HG02763 (cell line): ENCODE data around the gene TTC8.
"Not testable (repeated sequence)": the region's sequence is repeated elsewhere in the genome, so short reads cannot be mapped to it uniquely, and the experiment has no call there.

Source experiments
- ATAC-seq: cut with Tn5 transposase; IDR thresholded peaks from one replicate; pipeline ENCODE4 v1.9.1; 2021; ENCODE audit warnings: mild to moderate bottlenecking, moderate library complexity; ENCODE audit not compliant: unreplicated experiment

TTC8 gene

GRCh38 chr14:88823968-88824313 lies 510 bp upstream of the TTC8 start:
- ATAC-seq: no peak

- no peak for ATAC-seq
These were observed 617 bp downstream of the TTC8 start for GRCh38 chr14:88825078-88825458.

DNA sequence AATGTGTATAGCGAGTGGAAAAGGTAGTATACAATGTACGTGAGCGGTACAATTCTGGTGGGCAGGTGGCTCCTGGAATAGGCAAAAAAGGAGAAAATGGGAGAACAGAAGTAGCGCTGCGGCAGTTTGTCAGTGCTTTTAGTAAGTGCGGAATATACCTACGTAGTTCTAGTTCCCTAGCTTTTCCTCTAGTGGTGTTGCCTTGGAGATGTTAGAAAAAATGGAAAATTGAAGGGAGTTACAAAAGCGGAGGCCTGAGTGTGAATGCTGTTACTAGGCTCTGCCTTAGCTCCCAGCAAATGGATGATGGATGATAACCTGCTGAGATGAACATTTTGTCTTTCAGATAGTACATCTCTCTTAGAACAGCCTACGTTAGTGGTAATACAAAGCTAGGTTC lies 1.1 kb downstream of the TTC8 start:
- ATAC-seq: no peak

- no peak for ATAC-seq
These were observed 4.7 kb downstream of the TTC8 start for GRCh38 chr14:88829188-88829587.

DNA sequence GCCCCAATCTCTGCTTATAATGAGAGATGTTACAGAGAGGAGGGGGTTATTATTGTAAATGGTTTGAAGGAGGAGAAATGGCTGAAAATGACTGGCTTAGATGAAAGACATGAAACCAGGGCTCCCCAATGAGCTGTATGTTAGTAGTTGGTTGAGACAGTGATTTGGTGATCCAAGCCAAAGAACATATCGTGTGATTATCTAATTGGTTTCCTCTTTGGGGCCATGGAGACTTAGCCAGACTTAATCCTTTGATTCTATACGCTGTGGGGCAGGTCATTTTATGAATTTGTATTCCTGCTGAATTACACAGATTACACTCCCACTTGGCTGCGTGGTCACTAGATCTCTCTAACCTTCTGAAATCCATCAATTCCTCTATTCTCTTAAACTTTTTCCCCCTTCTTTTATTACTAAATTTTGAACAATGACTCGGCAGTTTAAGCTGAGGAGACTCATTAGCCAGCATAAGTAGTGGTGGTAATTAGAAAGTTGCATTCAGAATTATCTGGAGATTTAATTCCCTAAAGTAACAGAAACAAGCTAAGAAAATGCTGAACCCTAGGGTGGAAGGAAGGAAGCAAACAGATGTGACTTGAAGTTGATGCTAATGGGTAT lies 5.3 kb downstream of the TTC8 start:
- ATAC-seq: no peak

DNA sequence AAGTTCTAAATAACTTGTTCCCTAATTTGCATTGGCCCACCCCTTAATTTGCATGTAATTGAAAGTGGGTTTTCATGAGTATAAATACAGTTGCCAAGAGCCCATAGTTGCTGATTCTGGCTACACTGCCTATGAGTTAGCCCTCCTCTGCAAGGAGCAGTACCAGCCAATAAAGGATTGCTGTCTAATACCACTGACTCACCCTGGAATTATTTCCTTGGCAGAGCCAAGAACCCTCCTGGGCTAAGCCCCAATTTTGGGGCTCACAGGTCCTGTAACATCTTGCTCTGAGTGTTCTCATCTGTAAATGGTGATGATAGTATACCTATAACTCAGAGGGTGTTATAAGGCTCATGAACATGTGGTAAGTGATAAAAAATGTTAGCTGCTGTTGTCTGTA lies 6.8 kb downstream of the TTC8 start:
- no peak for ATAC-seq

DNA sequence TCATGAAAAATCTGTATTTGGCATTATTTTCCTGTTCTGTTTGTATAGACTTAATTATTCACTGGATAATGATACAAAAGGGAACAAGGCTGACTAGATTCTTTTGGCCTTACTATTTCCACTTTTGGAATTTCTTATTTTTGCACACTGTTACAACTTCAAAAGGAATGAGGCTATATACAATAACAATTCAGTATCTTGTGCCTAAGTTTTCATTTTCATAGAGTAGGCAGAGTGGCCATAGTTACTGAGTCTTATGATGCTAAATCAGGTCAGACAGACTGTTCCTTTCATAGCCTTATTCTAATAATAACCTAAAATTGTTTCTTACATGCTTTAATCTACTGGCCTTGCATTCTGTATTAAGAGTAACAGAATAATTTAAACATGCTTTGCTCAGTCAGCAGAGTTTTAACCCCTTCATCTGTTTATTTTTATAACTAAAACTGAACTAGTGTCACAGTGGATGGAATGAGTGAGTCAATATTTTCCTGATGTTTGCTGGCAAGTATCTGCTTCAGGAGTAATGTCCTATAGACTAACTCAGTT lies 10.5 kb downstream of the TTC8 start:
- ATAC-seq: no peak

GRCh38 chr14:88835661-88836060 lies 11.2 kb downstream of the TTC8 start:
- ATAC-seq: no peak

GRCh38 chr14:88837495-88837894 lies 13.0 kb downstream of the TTC8 start:
- no peak for ATAC-seq

DNA sequence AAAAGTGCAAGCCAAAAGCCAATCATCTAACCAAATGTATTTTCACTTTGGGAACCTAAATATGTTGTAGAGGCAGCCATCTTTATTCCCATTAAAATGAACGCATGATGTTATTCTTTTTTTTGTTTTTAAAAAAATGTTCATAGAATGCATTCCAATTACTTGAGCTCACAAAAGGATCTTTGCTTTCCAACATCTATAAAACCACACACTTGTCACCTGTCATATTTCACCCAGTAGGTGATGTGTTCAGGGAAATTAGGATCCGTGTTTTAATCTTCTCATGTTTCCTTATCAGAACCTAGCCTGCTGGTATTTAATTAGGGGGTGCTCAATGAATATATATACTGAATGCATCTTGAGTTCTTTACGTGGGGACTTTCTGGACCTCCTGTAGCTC lies 13.6 kb downstream of the TTC8 start:
- ATAC-seq: no peak

GRCh38 chr14:88840926-88841325 lies 16.5 kb downstream of the TTC8 start:
- no peak for ATAC-seq

- no peak for ATAC-seq
These were observed 17.3 kb downstream of the TTC8 start for GRCh38 chr14:88841741-88842140.

GRCh38 chr14:88842414-88842813 lies 18.0 kb downstream of the TTC8 start:
- ATAC-seq: no peak

- no peak for ATAC-seq
These were observed 20.6 kb downstream of the TTC8 start for GRCh38 chr14:88844980-88845491.

- ATAC-seq: no peak
These were observed 24.1 kb downstream of the TTC8 start for GRCh38 chr14:88848571-88848970.

- no peak for ATAC-seq
These were observed 25.3 kb downstream of the TTC8 start for GRCh38 chr14:88849716-88850115.

DNA sequence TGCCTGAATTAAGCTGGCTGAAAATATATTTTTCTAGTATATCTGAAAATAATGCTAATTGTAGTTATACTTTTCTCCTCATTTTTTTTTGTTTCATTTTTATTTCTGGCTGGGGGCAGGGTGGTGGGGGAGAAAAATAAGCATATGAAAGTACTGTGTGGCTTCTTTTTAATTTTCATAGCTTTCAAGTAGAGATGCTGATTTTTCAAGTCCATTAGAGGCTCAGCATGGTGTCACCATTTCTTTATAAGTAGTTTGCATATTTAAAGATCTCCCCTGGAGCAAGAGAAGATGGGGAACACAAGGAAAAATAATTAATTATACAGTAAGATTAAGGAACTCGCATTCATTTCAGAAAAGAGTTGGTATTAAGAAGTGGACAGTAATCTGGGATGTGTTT lies 27.1 kb downstream of the TTC8 start:
- ATAC-seq: no peak

DNA sequence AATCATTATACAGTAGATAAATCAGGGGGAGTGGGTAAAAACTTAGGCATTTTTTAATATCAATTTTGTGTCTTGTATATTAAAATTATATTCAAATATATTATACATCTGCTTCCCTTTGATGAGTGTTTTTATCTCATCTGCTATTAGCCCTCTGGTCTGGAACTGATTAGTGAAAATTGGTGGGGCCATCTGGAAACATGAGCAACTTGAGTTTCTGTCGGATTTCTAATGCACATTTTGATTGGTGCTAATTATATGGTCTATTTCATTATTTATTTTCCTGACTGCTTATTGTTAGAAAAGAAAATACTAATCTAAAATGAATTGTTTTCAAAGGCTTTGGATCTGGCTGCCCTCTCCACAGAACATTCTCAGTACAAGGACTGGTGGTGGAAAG lies 28.2 kb downstream of the TTC8 start:
- ATAC-seq: no peak

DNA sequence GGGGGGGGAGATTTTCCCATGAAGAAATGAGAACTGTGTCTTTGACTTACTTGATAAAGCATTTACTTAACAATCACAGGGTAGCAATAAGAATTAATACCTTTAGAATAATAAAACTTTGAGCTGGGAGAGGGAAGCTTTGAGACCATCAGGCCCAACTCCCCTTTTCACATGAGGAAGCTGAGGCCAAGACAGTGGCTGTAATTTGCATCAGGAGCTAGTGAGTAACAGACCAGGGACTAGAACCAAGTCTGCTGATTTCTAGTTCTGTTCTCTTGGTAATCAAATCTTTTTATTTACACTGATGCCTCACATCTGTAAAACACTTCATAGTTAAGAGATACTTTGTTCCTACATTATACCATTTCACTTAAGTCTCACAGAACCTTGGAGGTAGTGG lies 28.7 kb downstream of the TTC8 start:
- no peak for ATAC-seq

GRCh38 chr14:88856786-88857366 lies 32.4 kb downstream of the TTC8 start:
- no peak for ATAC-seq

DNA sequence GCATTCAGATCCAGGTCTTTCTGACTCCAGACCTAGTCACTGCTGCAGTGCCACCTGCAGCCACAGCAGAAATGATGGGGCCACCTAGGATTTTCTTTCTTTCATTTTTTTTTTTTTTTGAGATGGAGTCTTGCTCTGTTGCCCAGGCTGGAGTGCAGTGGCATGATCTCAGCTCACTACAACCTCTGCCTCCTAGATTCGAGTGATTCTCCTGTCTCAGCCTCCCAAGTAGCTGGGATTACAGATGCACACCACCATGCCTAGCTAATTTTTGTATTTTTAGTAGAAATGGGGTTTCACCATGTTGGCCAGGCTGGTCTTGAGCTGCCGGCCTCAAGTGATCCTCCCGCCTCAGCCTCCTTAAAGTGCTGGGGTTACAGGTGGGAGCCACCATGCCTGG lies 33.4 kb downstream of the TTC8 start:
- ATAC-seq: not testable (repeated sequence)

DNA sequence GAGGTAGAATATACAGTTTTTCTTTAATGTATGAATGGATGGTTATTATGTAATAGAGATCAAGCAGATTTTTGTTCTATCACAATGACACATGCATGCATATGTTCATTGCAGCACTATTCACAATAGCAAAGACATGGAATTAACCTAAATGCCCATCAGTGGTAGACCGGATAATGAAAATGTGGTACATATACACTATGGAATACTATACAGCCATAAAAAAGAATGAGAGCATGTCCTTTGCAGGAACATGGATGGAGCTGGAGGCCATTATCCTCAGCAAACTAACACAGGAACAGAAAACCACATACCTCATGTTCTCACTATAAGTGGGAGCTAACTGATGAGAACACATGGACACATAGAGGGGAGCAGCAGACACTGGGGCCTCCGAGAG lies 34.7 kb downstream of the TTC8 start:
- ATAC-seq: not testable (repeated sequence)

GRCh38 chr14:88863167-88863566 lies 38.7 kb downstream of the TTC8 start:
- no peak for ATAC-seq
